ENCODE results near the gene IPPK.
"Not testable (repeated sequence)": the region's sequence is repeated elsewhere in the genome, so short reads cannot be mapped to it uniquely, and the experiment has no call there.

Gene IPPK

DNA sequence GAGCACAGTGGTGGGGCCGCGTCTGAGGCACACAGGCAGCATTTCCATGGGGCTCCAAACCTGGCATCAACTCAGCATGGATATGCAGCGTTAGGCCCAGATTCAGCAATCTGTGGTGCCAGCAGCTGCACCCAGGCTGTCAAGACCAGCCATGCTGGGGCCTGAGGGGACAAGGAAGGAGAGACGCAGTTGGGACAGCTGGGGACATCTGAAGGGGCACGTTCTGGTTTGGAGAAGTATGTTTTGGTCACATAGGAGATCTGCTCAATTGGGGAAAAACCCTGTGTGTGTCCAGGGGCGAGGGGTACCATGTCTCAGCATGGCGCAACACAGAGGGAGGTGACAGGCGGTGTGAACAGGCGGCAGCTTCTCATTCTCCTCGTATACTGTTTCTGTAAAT, 67.5 kb downstream of the IPPK start:
- no peak overlapping the region for H3K4me3 ChIP-seq (ENCODE audit: low read depth, low read length)
- no peak for TF ChIP-seq CTCF (IDR thresholded peaks at IDR 0.05; ENCODE audit: low read depth, low read length, missing control alignments)
- DNase-seq (ENCODE audit: low read depth): no peak

DNA sequence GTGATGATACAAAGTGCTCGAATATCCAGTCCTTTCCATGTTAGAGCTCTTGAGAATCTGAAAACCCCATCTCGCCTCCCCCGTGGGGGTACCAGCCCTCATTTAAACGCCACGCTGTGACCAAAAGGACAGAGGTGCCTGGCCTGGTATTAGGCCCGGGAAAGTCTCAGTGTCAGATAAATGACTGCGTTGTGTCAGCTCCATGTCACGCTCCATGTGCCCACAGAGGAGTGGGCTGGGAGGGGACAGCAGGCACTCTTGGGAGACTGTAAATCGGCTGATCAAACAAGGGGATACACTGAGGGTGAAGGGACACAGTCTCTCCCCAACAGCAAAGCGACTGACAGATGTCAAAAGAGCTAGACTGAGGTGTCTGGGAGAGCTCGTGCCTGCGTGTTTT, 68.5 kb downstream of the IPPK start:
- no peak for DNase-seq (ENCODE audit: low read depth)
- no peak for TF ChIP-seq CTCF (IDR thresholded peaks at IDR 0.05; ENCODE audit: low read depth, low read length, missing control alignments)
- H3K4me3 ChIP-seq (ENCODE audit: low read depth, low read length): no peak overlapping the region

- DNase-seq (ENCODE audit: low read depth): no peak
- TF ChIP-seq CTCF (IDR thresholded peaks at IDR 0.05; ENCODE audit: low read depth, low read length, missing control alignments): no peak
- H3K4me3 ChIP-seq (ENCODE audit: low read depth, low read length): no peak overlapping the region
These were observed 69.3 kb downstream of the IPPK start for GRCh38 chr9:92600462-92601261.

DNA sequence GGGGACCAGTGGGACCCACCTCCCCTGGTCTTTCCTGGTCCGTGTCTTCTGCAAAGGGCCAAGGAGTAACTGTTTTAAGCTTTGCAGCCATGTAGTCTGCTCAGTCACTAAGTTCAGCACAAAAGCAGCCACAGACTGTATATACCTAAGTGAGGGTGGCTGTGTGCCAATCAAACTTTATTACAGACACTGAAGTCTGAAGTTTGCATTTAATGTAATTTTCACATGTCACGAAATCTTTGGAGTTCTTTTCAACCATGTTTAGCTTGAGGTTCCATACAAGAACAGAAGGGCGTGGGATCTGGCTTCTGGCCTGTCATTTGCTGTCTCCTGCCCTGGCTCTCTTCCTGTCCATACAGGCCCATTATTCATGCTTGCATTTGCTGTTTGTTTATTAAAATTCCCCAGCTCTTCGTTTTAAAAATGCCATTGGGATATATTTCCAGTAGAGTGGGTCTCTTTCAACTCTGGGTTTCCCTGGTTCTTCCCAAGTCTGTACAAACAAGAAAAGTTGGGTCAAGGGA, 69.9 kb downstream of the IPPK start:
- H3K4me3 ChIP-seq (ENCODE audit: low read depth, low read length): no peak overlapping the region
- no peak for DNase-seq (ENCODE audit: low read depth)
- no peak for TF ChIP-seq CTCF (IDR thresholded peaks at IDR 0.05; ENCODE audit: low read depth, low read length, missing control alignments)

- no peak for TF ChIP-seq CTCF (IDR thresholded peaks at IDR 0.05; ENCODE audit: low read depth, low read length, missing control alignments)
- no peak overlapping the region for H3K4me3 ChIP-seq (ENCODE audit: low read depth, low read length)
- DNase-seq (ENCODE audit: low read depth): no peak
These were observed 71.5 kb downstream of the IPPK start for GRCh38 chr9:92598382-92598781.

GRCh38 chr9:92595930-92596329, 74.0 kb downstream of the IPPK start:
- DNase-seq (ENCODE audit: low read depth): no peak
- no peak for TF ChIP-seq CTCF (IDR thresholded peaks at IDR 0.05; ENCODE audit: low read depth, low read length, missing control alignments)
- H3K4me3 ChIP-seq (ENCODE audit: low read depth, low read length): no peak overlapping the region

DNA sequence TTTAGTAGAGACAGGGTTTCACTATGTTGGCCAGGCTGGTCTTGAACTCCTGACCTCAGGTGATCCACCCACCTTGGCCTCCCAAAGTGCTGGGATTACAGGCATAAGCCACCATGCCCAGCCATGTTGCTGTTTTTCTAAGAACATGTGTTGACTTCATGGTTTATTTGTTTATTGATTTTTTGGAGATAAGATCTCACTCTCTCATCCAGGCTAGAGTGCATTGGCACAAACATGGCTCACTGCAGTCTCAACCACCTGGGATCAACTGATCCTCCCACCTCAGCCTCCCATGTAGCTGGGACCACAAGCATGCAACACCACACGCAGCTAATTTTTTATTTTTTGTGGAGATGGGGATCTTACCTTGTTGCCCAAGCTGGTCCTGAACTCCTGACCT, 74.9 kb downstream of the IPPK start:
- not testable (repeated sequence) for H3K4me3 ChIP-seq (ENCODE audit: low read depth, low read length); DNase-seq (ENCODE audit: low read depth)
